ENCODE data around the gene SMARCD3.

Gene SMARCD3

DNA sequence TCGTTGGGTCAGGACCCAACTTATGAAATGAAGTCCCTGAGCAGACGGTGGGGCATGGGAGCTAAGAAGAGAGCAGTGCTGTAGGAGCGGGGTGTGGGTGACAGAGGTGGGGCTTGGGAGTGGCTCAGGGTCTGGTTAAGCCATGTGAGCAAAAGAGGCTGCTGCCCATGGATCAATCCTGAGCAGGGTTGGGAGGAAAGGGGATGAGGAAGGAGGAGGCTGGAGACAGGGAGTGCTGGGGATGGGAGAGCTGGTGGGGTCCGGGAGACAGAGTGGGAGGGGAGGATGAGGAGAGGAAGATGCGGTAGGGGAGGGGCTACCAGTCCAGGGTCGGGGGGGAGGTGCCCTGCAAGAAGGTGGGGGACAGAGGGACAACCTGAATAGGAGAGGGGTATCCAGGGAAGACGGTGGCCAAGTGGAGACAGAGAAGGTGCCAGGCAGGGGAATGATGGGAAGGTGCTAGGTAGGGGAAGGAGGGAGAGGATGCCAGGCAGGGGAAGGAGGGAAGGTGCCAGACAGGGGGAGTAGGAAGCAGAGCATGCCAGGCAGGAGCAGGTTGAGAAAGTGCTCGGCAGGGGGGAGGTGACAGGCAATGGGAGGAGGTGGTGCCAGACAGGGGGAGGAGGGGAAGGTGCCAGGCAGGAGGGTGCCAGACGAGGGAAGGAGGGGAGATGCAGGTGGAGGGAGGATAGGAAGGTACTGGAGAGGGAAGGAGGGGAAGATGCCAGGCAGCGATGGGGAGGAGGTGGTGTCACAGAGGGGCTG lies 27.5 kb upstream of the SMARCD3 start:
- Histone ChIP-seq H3K4me1 (peaks cover 0 to 56% (median 24%) of the 10 kb centered on the region in 4 donors), H3K36me3 (no peaks in the 10 kb centered on the region), H3K27ac (peak overlapping the region in 1 of 2 donors; percentile 20), H3K9me3 (no peaks in the 10 kb centered on the region), H3K4me3 (peak overlapping the region; percentile 47 to 53), H3K27me3 (peaks cover 0 to 17% of the 10 kb centered on the region in 2 donors)
- intact Hi-C loops (cut with DNase I; ENCODE audit: low total_unique reads): no loop called here
- TF ChIP-seq, protein P1, sequence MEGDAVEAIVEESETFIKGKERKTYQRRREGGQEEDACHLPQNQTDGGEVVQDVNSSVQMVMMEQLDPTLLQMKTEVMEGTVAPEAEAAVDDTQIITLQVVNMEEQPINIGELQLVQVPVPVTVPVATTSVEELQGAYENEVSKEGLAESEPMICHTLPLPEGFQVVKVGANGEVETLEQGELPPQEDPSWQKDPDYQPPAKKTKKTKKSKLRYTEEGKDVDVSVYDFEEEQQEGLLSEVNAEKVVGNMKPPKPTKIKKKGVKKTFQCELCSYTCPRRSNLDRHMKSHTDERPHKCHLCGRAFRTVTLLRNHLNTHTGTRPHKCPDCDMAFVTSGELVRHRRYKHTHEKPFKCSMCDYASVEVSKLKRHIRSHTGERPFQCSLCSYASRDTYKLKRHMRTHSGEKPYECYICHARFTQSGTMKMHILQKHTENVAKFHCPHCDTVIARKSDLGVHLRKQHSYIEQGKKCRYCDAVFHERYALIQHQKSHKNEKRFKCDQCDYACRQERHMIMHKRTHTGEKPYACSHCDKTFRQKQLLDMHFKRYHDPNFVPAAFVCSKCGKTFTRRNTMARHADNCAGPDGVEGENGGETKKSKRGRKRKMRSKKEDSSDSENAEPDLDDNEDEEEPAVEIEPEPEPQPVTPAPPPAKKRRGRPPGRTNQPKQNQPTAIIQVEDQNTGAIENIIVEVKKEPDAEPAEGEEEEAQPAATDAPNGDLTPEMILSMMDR (IDR thresholded peaks at IDR 0.05): no peak
- DNase-seq: no peak

DNA sequence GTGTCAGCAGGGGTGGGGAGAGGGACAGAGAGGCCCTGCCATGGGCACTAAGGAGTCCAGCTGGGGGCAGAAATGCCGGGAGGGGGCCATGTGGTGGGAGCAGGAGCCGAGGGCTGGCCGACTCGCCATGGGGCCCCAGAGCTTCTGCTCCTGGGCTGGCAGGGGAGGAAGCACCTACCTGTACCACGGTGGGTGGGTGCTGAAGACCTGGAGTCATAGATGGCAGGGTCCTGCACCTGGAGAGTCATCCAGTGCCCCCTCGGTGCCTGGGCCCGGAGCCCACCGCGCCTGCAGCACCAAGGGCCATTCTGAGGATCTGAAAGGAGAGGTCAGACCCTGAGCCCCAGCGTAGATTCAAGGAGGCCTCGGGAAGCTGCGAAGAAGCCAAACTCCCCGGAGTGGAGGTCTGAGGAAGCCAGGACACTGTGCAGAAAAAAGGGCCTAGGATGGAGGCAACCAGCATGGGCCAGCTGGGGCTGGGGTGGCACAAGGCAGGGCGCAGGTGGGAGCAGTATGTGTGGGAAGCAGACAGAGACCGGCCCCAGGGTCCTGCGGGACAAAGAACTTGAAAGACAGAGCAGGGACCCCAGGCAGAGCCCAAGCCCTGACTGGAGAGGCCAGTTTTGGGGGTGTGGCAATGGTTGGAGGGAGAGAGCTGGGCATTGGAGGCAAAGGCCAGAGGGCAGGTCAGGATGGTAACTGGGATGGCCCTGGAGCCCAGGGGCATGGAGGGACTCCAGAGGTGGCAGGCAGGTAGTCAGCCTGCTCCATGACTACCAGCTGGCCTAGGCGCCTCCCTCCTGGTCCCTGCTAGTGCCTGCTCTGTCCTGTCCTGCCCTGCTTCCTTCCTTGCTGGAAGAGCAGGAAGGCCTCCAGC lies 26.7 kb upstream of the SMARCD3 start:
- DNase-seq: no peak
- TF ChIP-seq, protein P1 (IDR thresholded peaks at IDR 0.05): no peak
- no peaks in the 10 kb centered on the region for H3K36me3 ChIP-seq
- H3K9me3 ChIP-seq: no peaks in the 10 kb centered on the region
- peaks cover 0 to 12% of the 10 kb centered on the region in 2 donors for H3K27me3 ChIP-seq
- intact Hi-C loops (cut with DNase I; ENCODE audit: low total_unique reads): no loop called here
- H3K4me3 ChIP-seq: no peak overlapping the region
- H3K27ac ChIP-seq: no peak overlapping the region
- peaks cover 0 to 56% (median 24%) of the 10 kb centered on the region in 4 donors for H3K4me1 ChIP-seq

DNA sequence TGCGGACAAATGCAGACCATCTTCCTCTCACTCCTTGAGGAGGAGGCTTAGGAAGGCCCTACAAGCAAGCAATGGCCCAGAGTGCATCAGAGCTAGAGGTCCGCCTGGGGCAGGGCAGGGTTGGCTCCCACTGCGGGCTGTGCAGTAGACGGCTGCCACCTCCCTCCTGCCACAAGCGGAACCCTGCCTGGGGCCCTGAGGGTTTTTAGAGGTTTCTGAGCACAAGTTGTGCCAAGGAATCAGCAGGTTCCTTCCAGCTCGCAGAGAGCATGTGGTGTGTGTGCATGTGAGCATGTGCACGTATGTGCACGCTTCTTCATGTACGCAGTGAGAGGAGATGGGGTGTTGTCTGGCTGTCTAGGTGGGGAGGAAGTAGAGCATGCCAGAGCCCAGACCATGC lies 25.9 kb upstream of the SMARCD3 start:
- intact Hi-C loops (cut with DNase I; ENCODE audit: low total_unique reads): no loop called here
- Histone ChIP-seq H3K4me3 (no peak overlapping the region), H3K27ac (no peak overlapping the region), H3K9me3 (no peaks in the 10 kb centered on the region), H3K27me3 (peaks cover 0 to 5% of the 10 kb centered on the region in 2 donors), H3K36me3 (no peaks in the 10 kb centered on the region), H3K4me1 (peaks cover 0 to 56% (median 24%) of the 10 kb centered on the region in 4 donors)
- TF ChIP-seq, protein P1 (IDR thresholded peaks at IDR 0.05): no peak
- no peak for DNase-seq

DNA sequence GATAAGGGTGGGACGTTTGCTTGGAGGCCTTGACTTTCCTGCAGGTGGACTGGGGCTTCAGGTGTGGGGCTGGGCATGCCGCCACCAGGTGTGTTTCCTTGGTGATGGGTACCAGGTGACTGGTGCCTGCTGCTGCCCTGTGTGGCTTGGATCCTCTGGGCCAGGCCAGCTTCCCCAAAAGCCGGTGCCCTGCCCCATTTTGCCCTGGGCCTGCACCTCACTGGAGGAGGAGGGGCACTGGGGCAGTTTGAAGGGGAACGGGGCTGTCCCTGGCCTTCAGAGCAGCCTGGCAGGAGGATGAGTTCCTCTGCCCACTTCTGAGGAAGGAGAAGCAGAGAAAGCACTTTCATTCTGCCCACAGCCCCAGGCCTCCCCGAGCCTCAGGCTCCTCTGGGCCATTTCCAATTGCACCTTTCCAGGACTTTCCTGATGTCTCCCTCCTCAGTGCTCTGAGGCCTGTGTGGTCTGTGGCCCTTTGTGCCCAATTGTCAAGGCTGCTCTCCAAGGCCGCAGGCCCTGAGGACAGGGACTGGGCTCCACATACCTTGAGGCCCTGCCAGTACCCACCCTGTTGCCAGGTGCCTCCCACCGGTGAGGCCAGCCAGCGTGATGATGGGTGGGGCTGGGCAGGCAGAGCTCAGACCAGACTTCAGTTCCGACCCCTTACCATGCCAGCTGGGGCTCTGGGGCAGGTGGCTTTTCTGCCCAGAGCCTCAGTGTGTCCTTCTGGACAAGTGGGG lies 25.3 kb upstream of the SMARCD3 start:
- intact Hi-C loops (cut with DNase I; ENCODE audit: low total_unique reads): no loop called here
- Histone ChIP-seq H3K27me3 (no peaks in the 10 kb centered on the region), H3K4me3 (no peak overlapping the region), H3K9me3 (no peaks in the 10 kb centered on the region), H3K36me3 (no peaks in the 10 kb centered on the region), H3K27ac (no peak overlapping the region), H3K4me1 (peaks cover 0 to 56% (median 24%) of the 10 kb centered on the region in 4 donors)
- TF ChIP-seq, protein P1 (IDR thresholded peaks at IDR 0.05): no peak
- no peak for DNase-seq

DNA sequence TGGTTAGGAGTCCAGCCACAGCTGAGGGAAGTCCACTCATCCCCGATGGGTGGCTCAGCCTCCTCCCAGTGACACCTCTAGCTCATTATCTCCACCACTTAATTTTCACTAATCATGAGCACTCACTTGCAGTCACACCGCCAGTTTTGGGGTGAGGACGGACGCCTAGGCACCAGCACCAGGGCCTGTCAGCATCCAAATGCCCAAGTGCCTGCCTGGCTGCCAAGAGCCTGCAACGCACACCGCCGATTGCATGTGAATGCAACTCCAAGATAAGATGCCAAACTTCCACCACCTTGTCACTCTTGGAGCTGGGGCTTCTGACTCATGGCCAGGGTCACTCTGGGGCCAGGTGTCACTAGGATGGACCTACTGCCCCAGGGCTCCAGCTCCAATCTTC lies 24.4 kb upstream of the SMARCD3 start:
- TF ChIP-seq, protein P1 (IDR thresholded peaks at IDR 0.05): no peak
- Histone ChIP-seq H3K9me3 (no peaks in the 10 kb centered on the region), H3K27me3 (peaks cover 0 to 3% of the 10 kb centered on the region in 2 donors), H3K4me3 (no peak overlapping the region), H3K4me1 (peaks cover 0 to 56% (median 24%) of the 10 kb centered on the region in 4 donors), H3K27ac (no peak overlapping the region), H3K36me3 (no peaks in the 10 kb centered on the region)
- intact Hi-C loops (cut with DNase I; ENCODE audit: low total_unique reads): no loop called here
- no peak for DNase-seq
